Measurements from ENCODE around the gene MRPL37.
"Not testable (repeated sequence)": the region's sequence is repeated elsewhere in the genome, so short reads cannot be mapped to it uniquely, and the experiment has no call there.

Gene MRPL37

DNA sequence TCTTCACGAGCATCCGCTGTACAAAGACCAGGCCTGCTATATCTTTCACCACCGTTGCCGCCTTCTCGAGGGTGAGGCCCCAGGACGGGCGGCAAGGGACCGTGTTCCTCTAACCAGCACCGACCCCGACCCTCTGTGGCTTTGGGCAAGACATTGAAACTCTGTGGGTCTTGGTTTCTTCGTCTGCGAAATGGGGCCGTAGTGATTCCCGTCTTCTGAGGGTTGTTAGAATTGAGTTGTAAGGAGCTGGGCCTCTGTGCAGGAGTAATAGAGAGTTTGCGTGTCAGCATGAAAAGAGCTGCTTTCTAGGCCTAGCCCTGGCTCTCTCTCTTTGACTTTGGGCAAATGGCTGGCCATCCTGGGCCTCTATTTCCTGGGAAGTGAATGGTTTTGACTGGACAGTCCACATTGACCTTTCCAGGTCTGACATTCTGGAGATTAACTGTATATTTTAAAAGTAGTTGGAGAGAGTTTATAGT, 591 bp downstream of the MRPL37 start:
- peak overlapping the region; percentile 97 for H3K4me3 ChIP-seq (ENCODE audit: low read depth, low read length)
- TF ChIP-seq, protein P1, sequence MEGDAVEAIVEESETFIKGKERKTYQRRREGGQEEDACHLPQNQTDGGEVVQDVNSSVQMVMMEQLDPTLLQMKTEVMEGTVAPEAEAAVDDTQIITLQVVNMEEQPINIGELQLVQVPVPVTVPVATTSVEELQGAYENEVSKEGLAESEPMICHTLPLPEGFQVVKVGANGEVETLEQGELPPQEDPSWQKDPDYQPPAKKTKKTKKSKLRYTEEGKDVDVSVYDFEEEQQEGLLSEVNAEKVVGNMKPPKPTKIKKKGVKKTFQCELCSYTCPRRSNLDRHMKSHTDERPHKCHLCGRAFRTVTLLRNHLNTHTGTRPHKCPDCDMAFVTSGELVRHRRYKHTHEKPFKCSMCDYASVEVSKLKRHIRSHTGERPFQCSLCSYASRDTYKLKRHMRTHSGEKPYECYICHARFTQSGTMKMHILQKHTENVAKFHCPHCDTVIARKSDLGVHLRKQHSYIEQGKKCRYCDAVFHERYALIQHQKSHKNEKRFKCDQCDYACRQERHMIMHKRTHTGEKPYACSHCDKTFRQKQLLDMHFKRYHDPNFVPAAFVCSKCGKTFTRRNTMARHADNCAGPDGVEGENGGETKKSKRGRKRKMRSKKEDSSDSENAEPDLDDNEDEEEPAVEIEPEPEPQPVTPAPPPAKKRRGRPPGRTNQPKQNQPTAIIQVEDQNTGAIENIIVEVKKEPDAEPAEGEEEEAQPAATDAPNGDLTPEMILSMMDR (IDR thresholded peaks at IDR 0.05; ENCODE audit: low read depth, low read length): no peak

DNA sequence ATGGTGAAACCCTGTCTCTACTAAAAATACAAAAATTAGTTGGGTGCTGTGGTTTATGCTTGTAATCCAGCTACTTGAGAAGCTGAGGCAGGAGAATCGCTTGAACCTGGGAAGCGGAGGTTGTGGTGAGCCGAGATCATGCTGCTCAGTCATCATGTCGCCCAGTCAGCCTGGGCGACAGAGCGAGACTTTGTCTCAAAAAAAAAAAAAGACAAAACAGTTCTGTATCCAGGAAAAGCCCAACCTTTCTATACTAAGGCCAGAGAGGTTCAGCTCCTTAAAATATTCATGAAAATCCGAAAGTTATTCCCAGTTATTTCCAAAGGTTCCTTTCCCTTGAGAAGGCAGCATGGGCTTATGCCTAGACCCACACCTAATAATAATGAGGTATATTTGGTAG, 4.2 kb downstream of the MRPL37 start:
- TF ChIP-seq, protein P1 (IDR thresholded peaks at IDR 0.05; ENCODE audit: low read depth, low read length): no peak
- no peak overlapping the region for H3K4me3 ChIP-seq (ENCODE audit: low read depth, low read length)

DNA sequence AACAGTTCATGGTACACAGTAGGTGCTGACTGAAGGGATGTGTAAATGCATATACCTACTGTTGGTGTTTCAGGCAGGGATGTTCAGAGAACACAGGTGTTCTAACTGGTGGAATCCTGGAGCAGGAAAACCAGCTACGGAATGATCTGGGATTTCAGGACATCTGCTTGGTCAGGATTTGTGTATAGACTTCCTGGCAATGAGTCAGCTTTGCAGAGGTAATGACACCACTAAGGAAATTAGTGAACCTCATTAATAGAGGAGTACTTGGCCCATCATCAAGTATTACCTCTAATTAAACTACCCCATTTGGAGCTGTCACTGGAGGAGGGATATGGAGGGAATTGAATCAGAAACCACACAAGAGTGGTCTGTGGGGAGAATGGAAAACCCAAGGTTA, 7.3 kb downstream of the MRPL37 start:
- no peak overlapping the region for H3K4me3 ChIP-seq (ENCODE audit: low read depth, low read length)
- TF ChIP-seq, protein P1 (IDR thresholded peaks at IDR 0.05; ENCODE audit: low read depth, low read length): no peak

DNA sequence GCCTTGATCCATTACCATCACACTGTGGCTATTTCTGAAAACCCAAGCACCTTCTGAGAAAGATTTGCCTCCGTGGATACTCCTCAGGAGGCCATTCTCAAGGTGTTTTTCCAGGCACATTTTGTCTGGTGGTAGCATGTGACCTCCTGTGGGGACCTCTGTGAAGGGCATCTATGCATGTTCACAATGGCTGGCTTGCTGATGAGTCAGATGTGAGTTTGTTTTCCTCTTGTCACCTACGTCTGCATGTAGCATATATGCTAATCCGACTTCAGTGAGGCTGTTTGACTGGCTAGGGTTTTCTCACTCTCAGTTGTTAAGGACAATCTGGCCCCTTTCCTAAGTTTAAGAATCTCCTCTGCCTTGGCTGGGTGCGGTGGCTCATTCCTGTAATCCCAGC, 7.9 kb downstream of the MRPL37 start:
- not testable (repeated sequence) for H3K4me3 ChIP-seq (ENCODE audit: low read depth, low read length)

DNA sequence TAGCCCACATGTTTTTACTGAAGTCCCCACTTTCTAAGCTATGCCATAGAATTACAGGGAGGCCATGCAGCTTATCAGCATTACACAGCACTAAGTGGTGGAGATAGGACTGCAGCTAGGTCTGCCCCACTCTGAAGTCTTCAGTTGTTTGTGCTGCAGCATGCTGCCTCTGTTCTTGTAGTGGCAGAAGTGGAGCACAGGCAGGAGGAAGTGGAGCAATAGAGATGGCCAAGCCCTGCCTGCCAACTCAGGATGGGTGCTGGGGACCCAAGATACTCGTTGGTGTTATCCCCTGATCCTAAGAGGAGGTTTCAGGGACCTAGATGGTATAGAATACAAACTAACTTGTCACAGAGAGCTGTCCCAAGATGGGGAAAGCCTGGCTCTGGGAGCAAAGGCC, 12.9 kb downstream of the MRPL37 start:
- TF ChIP-seq, protein P1 (IDR thresholded peaks at IDR 0.05; ENCODE audit: low read depth, low read length): no peak
- no peak overlapping the region for H3K4me3 ChIP-seq (ENCODE audit: low read depth, low read length)

DNA sequence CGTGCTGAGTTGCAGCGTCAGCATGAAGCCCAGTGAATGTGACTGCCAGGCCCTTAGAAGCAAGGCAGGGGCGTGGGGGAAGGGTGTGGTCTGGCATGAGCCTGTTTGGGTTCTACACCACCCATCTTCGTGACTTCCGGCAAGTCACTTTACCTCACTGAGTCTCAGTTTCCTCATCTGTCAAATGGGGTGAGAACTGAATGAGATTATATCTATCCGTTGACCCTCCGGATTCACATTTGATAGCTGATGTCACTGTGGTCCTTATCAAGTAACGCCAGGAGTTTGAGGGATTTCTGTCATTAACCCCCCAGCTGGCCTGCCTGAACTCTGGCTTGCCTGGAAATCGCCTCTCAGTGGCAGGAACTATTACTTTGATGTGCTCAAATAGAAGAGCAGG, 15.6 kb downstream of the MRPL37 start:
- no peak overlapping the region for H3K4me3 ChIP-seq (ENCODE audit: low read depth, low read length)
- TF ChIP-seq, protein P1 (IDR thresholded peaks at IDR 0.05; ENCODE audit: low read depth, low read length): no peak

DNA sequence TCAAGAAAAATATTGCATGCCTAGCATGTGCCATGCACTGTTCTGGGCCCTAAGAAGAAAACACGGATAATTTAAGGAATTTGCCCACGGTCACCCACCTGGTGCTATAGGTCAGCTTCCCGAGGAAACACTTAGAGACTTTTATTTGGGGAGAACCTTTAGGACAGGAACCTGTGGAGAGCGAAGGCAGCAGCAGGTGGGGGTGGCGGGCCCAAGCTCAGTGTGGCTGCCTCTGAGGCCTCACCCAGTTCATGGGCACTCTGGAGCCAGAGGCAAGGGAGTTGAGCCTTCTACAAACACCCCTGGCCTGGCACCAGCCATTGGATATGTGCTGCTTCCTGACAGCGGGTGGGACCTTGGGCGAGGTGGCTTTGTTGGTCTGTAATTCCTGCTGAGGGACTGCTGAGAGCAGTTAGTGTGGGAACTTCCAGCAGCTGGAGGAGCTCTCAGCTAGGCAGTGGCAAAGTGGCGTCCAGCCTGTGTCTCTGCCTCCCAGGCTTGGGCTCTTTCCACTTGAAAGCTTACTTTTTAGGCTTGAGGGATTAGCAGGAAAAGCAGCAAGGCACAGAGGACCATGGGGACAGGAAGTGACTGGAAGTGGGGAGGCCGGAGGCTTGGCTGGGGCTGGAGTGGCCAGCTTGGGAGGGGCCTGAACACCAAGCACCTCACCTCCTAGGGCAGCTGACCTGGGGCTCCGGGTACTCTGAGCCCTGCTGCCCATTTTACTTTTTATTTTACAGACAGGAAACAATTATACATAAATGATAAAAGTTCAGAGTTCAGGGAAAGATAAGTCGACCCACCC, 19.1 kb downstream of the MRPL37 start:
- TF ChIP-seq, protein P1 (IDR thresholded peaks at IDR 0.05; ENCODE audit: low read depth, low read length): no peak
- H3K4me3 ChIP-seq (ENCODE audit: low read depth, low read length): no peak overlapping the region

DNA sequence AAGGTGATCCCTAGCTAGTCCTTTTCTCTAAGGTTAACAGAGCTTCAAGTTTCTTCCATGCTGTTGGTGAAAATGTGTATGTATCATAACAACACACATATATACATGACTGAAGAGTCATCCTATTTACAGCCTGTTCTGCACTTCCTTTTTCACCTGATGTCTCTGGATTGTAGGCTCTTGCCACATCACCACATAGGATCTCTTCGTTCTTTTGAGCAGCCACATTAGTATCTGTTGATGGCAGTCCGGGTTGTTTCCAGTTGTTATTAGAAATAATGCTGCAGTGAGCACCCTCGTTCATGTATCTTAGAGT, 19.7 kb downstream of the MRPL37 start:
- no peak overlapping the region for H3K4me3 ChIP-seq (ENCODE audit: low read depth, low read length)
- TF ChIP-seq, protein P1 (IDR thresholded peaks at IDR 0.05; ENCODE audit: low read depth, low read length): no peak

All from WI38 (cell line).